HUES48 (cell line): ENCODE results near the gene TDRD15.

Experiments used
- H3K27ac ChIP-seq: one replicate; pipeline ENCODE4 v1.7.0; 2013; ENCODE audit warnings: low read depth, low read length, inconsistent platforms
- H3K27me3 ChIP-seq: 2 replicates; pipeline ENCODE4 v1.6.1; 2013; ENCODE audit warnings: mild to moderate bottlenecking, low read length; ENCODE audit not compliant: control insufficient read depth, insufficient read depth
- H3K36me3 ChIP-seq: 2 replicates; pipeline ENCODE4 v1.6.1; 2013; ENCODE audit warnings: low read length; ENCODE audit not compliant: control insufficient read depth, insufficient read depth
- H3K4me1 ChIP-seq: 2 replicates; pipeline ENCODE4 v1.6.1; 2013; ENCODE audit warnings: mild to moderate bottlenecking, low read length; ENCODE audit not compliant: control insufficient read depth, insufficient read depth
- H3K4me3 ChIP-seq: 2 replicates; pipeline ENCODE4 v1.5.1; 2013; ENCODE audit warnings: mild to moderate bottlenecking, low read depth, low read length
- H3K9ac ChIP-seq: 2 replicates; pipeline ENCODE4 v1.6.1; 2013; ENCODE audit warnings: mild to moderate bottlenecking, low read depth, low read length, moderate library complexity
- H3K9me3 ChIP-seq: 2 replicates; pipeline ENCODE4 v1.6.1; 2013; ENCODE audit warnings: low read length; ENCODE audit not compliant: control insufficient read depth, insufficient read depth

TDRD15 gene

DNA sequence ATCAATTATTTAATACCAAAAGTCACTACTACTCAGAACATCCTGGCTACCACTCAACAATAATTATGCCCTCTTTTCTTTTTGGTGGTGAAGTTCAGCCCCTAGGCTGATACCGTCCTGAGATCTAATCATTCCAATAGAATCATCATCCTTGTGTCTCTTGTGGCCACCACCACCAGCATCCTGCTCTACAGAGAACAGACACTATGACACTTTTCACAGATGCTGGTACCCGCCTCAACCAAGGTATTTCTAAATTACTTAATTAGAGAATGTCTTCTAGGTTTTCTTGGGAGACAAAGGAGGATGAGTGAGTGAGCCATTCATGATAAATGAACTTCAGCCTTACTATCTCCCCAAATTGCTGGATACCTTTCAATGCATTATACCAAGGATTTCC is 60.0 kb downstream of the TDRD15 start:
- Histone ChIP-seq H3K4me3 (no peak overlapping the region), H3K4me1 (0 out of 2 replicates have a peak, but pooled peaks cover 6% of the 10 kb centered on the region)

DNA sequence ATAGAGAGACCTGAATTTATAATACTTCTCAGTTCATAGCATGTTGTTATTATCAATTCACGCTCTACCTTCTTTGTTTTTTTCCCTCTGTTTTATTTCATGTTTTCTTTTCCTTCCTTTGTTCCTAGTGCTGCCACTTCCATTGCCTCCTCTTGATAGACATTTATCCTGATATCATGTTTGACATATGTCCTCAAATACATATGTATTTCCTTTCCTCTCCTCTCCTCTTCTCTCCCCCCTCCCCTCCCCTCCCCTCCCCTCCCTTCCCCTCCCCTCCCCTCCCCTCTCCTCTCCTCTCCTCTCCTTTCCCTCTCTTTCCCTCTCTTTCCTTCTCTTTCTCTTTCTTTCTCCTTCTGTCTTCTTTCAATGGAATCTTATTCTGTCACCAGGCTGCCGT is 67.8 kb downstream of the TDRD15 start:
- H3K27ac ChIP-seq = no peak overlapping the region
- H3K4me1 ChIP-seq = peaks cover 4% of the 10 kb centered on the region; the same call in 1 of the 2 replicates
- H3K9ac ChIP-seq = no peak overlapping the region
- H3K9me3 ChIP-seq = no peaks in the 10 kb centered on the region
- H3K27me3 ChIP-seq = no peaks in the 10 kb centered on the region
- no peak overlapping the region for H3K4me3 ChIP-seq
- no peaks in the 10 kb centered on the region for H3K36me3 ChIP-seq

More for the DNA sequence above, 60.0 kb downstream of the TDRD15 start:
- no peak overlapping the region for H3K27ac ChIP-seq
- H3K36me3 ChIP-seq = no peaks in the 10 kb centered on the region
- no peaks in the 10 kb centered on the region for H3K27me3 ChIP-seq
- H3K9ac ChIP-seq = no peak overlapping the region
- H3K9me3 ChIP-seq = no peaks in the 10 kb centered on the region
